ENCODE measurements around the gene FCRL5. TPM values are rescaled to one million over a fixed set of nuclear protein-coding genes. Genes with fewer than 3 reads are reported as not detected.

The FCRL5 gene
- total RNA-seq, 1 donor from 2014 or later = not detected

DNA sequence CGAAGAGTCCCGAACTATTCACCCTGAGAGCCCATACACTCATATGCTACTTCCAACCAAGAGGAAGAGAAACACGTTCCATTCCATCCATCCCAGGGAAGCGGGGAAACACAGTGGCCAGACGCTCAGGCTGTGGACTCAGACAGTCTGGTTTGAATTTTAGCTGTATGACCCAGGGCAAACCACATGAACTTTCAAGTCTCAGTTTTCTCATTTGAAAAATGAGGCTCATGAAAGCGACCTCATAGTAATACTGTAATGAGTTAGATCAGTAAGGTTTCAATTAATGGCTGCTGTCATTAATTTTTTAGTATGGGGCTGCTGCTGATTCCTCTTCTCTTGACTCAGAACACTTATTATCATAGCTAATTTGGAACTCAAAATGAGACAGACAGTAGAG, 44.1 kb upstream of the FCRL5 start:
- no peak overlapping the region for H2AFZ ChIP-seq (replicated peaks)
- no peaks in the 10 kb centered on the region for H3K4me1 ChIP-seq
- H3K4me2 ChIP-seq = no peak overlapping the region
- no peaks in the 10 kb centered on the region for H3K9me3 ChIP-seq (ENCODE audit: low read depth)
- no peaks in the 10 kb centered on the region for H3K27me3 Mint-ChIP-seq (ENCODE audit: insufficient read depth, low read depth)
- H3K27ac Mint-ChIP-seq = peak overlapping the region; percentile 9
- H3K4me3 Mint-ChIP-seq = no peak overlapping the region
- no peak for DNase-seq (ENCODE audit: low spot score)
- no peaks in the 10 kb centered on the region for H4K20me1 ChIP-seq (ENCODE audit: low read depth)
- no peaks in the 10 kb centered on the region for H3K27me3 ChIP-seq
- H3K4me1 Mint-ChIP-seq = no peaks in the 10 kb centered on the region
- H3K36me3 ChIP-seq = no peaks in the 10 kb centered on the region
- no peak overlapping the region for H3K27ac ChIP-seq
- H3K9me3 Mint-ChIP-seq = no peaks in the 10 kb centered on the region
- H3K36me3 Mint-ChIP-seq = no peaks in the 10 kb centered on the region
- H3K79me2 ChIP-seq (ENCODE audit: low read depth) = no peaks in the 10 kb centered on the region
- no peaks in the 10 kb centered on the region for H3F3A ChIP-seq (ENCODE audit: low read depth)
- TF ChIP-seq EZH2 (IDR thresholded peaks at IDR 0.05) = no peak
- TF ChIP-seq, protein P1, sequence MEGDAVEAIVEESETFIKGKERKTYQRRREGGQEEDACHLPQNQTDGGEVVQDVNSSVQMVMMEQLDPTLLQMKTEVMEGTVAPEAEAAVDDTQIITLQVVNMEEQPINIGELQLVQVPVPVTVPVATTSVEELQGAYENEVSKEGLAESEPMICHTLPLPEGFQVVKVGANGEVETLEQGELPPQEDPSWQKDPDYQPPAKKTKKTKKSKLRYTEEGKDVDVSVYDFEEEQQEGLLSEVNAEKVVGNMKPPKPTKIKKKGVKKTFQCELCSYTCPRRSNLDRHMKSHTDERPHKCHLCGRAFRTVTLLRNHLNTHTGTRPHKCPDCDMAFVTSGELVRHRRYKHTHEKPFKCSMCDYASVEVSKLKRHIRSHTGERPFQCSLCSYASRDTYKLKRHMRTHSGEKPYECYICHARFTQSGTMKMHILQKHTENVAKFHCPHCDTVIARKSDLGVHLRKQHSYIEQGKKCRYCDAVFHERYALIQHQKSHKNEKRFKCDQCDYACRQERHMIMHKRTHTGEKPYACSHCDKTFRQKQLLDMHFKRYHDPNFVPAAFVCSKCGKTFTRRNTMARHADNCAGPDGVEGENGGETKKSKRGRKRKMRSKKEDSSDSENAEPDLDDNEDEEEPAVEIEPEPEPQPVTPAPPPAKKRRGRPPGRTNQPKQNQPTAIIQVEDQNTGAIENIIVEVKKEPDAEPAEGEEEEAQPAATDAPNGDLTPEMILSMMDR (IDR thresholded peaks at IDR 0.05) = no peak
- no peak for TF ChIP-seq EZH2phosphoT487 (IDR thresholded peaks at IDR 0.05)
- no peak overlapping the region for H3K9ac ChIP-seq
- no peak overlapping the region for H3K4me3 ChIP-seq

DNA sequence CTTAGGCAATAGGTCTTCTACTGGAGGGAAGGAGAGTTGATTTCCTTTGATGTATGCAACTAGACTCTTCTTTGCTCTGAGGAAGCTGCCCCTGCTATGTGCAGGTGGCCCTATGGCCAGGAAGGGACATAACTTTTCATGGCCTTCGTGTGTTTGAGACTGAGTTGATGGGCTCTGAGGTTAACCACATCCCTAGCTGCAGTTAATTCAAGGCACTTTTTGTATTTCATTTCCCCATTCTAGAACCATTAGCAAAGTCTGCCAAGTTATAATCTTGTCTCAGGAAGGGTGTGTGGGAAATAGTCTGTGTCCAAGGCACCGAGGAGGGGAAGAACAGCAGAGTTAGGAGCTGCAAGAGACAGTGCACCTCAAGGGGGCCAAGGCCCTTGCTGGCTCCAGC, 43.0 kb upstream of the FCRL5 start:
- no peaks in the 10 kb centered on the region for H3K36me3 ChIP-seq
- H2AFZ ChIP-seq (replicated peaks) = no peak overlapping the region
- H3K79me2 ChIP-seq (ENCODE audit: low read depth) = no peaks in the 10 kb centered on the region
- H3K9ac ChIP-seq = no peak overlapping the region
- TF ChIP-seq, protein P1 (IDR thresholded peaks at IDR 0.05) = no peak
- TF ChIP-seq EZH2 (IDR thresholded peaks at IDR 0.05) = no peak
- no peak for TF ChIP-seq EZH2phosphoT487 (IDR thresholded peaks at IDR 0.05)
- Mint-ChIP-seq H3K9me3 (no peaks in the 10 kb centered on the region), H3K27ac (no peak overlapping the region), H3K4me1 (no peaks in the 10 kb centered on the region), H3K4me3 (no peak overlapping the region), H3K27me3 (ENCODE audit: insufficient read depth, low read depth) (no peaks in the 10 kb centered on the region), H3K36me3 (no peaks in the 10 kb centered on the region)
- no peaks in the 10 kb centered on the region for H3F3A ChIP-seq (ENCODE audit: low read depth)
- H3K4me3 ChIP-seq = no peak overlapping the region
- no peaks in the 10 kb centered on the region for H4K20me1 ChIP-seq (ENCODE audit: low read depth)
- H3K9me3 ChIP-seq (ENCODE audit: low read depth) = no peaks in the 10 kb centered on the region
- H3K27me3 ChIP-seq = no peaks in the 10 kb centered on the region
- H3K27ac ChIP-seq = no peak overlapping the region
- H3K4me1 ChIP-seq = no peaks in the 10 kb centered on the region
- H3K4me2 ChIP-seq = no peak overlapping the region
- no peak for DNase-seq (ENCODE audit: low spot score)

DNA sequence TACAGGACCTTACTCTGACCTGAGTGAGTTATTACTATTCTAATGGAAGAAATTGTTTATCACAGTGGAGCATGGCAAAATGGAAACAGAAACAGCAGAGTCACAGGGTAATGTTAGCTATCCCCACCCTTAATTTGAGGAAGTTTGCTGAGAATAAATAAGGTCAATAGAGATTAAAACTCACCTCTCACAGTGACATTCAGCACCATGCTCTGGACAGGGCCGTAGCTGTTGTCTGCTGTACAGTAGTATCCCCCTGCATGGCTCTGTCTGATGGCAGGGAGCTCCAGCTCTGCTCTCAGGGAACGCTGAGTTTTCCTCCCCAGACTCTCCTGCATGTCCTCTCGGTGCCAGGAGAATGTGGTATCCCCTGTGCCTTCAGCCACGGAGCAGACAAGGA, 33.7 kb upstream of the FCRL5 start:
- no peak for TF ChIP-seq EZH2phosphoT487 (IDR thresholded peaks at IDR 0.05)
- TF ChIP-seq EZH2 (IDR thresholded peaks at IDR 0.05) = no peak
- TF ChIP-seq, protein P1 (IDR thresholded peaks at IDR 0.05) = no peak
- Histone ChIP-seq H3K4me1 (no peaks in the 10 kb centered on the region), H4K20me1 (ENCODE audit: low read depth) (no peaks in the 10 kb centered on the region), H3K9me3 (ENCODE audit: low read depth) (no peaks in the 10 kb centered on the region), H3K9ac (no peak overlapping the region), H3K36me3 (no peaks in the 10 kb centered on the region), H3K27ac (no peak overlapping the region), H3F3A (ENCODE audit: low read depth) (no peaks in the 10 kb centered on the region), H2AFZ (replicated peaks) (no peak overlapping the region), H3K79me2 (ENCODE audit: low read depth) (no peaks in the 10 kb centered on the region), H3K27me3 (no peaks in the 10 kb centered on the region), H3K4me3 (no peak overlapping the region), H3K4me2 (no peak overlapping the region)
- DNase-seq (ENCODE audit: low spot score) = peak; percentile 26
- Mint-ChIP-seq H3K9me3 (no peaks in the 10 kb centered on the region), H3K4me3 (no peak overlapping the region), H3K4me1 (no peaks in the 10 kb centered on the region), H3K27me3 (ENCODE audit: insufficient read depth, low read depth) (no peaks in the 10 kb centered on the region), H3K27ac (no peak overlapping the region), H3K36me3 (no peaks in the 10 kb centered on the region)
